ENCODE data around the gene SLC28A3. TPM values are rescaled to one million over a fixed set of nuclear protein-coding genes. Genes with fewer than 3 reads are reported as not detected.

Gene SLC28A3
- total RNA-seq, 1 experiment from 2014 or later = not detected

DNA sequence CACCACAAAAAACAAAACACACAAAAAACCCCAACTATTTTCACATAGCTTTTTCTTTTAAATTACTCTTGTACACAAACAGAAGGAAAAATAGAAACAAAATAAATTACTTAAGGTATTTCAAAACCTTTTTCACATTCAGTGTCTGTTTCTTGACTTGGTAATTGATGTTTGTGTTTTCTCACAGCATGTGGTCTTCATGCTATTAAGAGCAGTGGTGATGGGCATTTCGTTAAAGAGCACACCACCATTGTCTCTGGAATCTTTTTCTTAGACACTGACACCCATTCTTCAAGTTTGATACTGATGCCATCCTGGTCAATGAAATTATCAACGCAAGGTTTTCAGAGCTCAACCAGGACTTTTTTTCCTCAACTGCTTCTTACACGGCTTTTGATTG lies 63.8 kb downstream of the SLC28A3 start:
- Histone ChIP-seq H3K9me3 (ENCODE audit: control insufficient read depth, insufficient read depth, low read depth, low read length) (no peaks in the 10 kb centered on the region), H3K4me3 (ENCODE audit: low read depth in 2 of 2, low read length in 2 of 2) (no peak overlapping the region), H3K4me1 (ENCODE audit: control insufficient read depth, insufficient read depth, low read length) (no peaks in the 10 kb centered on the region), H3K27me3 (ENCODE audit: control insufficient read depth, insufficient read depth, low read length) (no peaks in the 10 kb centered on the region; the same call in 1 of the 2 replicates), H3K36me3 (ENCODE audit: control insufficient read depth, insufficient read depth, low read length) (no peaks in the 10 kb centered on the region), H3K27ac (ENCODE audit: low read length) (no peak overlapping the region)
- ChIA-PET CTCF (no interaction called here), POLR2A (no interaction called here)
- no TSS peak for BruUV-seq (replicated peaks)
- intact Hi-C loops (cut with micrococcal nuclease; ENCODE audit: unreplicated experiment) = no loop called here
- ATAC-seq (no peak), DNase-seq (ENCODE audit: low read depth, low spot score) (no peak)
- in situ Hi-C loops (cut with HindIII; ENCODE audit: low pct_unique_long_range_greater_than_20kb, low sequenced_read_pairs) = no loop called here
- TF ChIP-seq POLR2AphosphoS5 (IDR thresholded peaks at IDR 0.05; ENCODE audit: low read depth, low read length) (no peak), TCF7L2 (IDR thresholded peaks at IDR 0.05; ENCODE audit: low read depth, low read length) (no peak), SIN3A (IDR thresholded peaks at IDR 0.05; ENCODE audit: borderline replicate concordance, insufficient read depth, low read depth, low read length) (no peak), CTCF (IDR thresholded peaks at IDR 0.05) (no peak)
- TF ChIP-seq, protein P1, sequence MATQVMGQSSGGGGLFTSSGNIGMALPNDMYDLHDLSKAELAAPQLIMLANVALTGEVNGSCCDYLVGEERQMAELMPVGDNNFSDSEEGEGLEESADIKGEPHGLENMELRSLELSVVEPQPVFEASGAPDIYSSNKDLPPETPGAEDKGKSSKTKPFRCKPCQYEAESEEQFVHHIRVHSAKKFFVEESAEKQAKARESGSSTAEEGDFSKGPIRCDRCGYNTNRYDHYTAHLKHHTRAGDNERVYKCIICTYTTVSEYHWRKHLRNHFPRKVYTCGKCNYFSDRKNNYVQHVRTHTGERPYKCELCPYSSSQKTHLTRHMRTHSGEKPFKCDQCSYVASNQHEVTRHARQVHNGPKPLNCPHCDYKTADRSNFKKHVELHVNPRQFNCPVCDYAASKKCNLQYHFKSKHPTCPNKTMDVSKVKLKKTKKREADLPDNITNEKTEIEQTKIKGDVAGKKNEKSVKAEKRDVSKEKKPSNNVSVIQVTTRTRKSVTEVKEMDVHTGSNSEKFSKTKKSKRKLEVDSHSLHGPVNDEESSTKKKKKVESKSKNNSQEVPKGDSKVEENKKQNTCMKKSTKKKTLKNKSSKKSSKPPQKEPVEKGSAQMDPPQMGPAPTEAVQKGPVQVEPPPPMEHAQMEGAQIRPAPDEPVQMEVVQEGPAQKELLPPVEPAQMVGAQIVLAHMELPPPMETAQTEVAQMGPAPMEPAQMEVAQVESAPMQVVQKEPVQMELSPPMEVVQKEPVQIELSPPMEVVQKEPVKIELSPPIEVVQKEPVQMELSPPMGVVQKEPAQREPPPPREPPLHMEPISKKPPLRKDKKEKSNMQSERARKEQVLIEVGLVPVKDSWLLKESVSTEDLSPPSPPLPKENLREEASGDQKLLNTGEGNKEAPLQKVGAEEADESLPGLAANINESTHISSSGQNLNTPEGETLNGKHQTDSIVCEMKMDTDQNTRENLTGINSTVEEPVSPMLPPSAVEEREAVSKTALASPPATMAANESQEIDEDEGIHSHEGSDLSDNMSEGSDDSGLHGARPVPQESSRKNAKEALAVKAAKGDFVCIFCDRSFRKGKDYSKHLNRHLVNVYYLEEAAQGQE (IDR thresholded peaks at IDR 0.05; ENCODE audit: insufficient read depth in 1 of 2, low read depth in 2 of 2, low read length in 1 of 2) = no peak

DNA sequence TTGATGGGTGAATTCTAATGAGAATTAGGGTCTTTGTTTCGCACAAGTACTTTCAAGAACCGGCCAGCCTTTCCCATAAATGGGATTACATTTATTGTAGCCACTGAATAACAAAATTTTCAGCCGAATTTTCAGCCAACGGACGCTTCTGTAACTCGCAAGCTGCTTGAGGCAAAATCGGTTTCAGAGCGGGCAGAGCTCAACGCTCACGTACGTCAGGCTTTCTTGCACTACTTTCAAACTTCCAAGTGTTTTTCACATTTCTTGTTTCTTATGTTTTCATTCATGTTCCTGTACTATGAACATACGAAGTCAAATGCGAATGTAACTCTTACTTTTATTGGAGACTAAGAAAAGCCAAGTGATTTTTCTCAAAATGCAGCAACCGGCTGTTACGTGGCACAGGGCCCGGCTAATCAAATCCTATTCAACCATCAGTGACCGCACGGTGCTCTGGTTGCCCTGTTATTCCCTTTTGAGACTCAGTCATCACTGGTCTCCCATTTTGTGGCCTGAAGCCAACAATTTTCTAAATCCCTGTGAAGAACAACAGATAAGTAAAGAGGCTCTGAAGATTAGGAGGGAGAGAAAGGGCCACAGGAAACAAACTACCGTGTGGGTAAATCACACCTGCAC lies 68.5 kb downstream of the SLC28A3 start:
- Histone ChIP-seq H3K4me3 (ENCODE audit: low read depth in 2 of 2, low read length in 2 of 2) (no peak overlapping the region), H3K27me3 (ENCODE audit: control insufficient read depth, insufficient read depth, low read length) (no peaks in the 10 kb centered on the region; the same call in 1 of the 2 replicates), H3K9me3 (ENCODE audit: control insufficient read depth, insufficient read depth, low read depth, low read length) (no peaks in the 10 kb centered on the region), H3K36me3 (ENCODE audit: control insufficient read depth, insufficient read depth, low read length) (no peaks in the 10 kb centered on the region), H3K4me1 (ENCODE audit: control insufficient read depth, insufficient read depth, low read length) (no peaks in the 10 kb centered on the region), H3K27ac (ENCODE audit: low read length) (no peak overlapping the region)
- POLR2A ChIA-PET = no interaction called here
- DNase-seq (ENCODE audit: low read depth, low spot score) (no peak), ATAC-seq (no peak)
- intact Hi-C loops (cut with micrococcal nuclease; ENCODE audit: unreplicated experiment) (no loop called here), in situ Hi-C loops (cut with HindIII; ENCODE audit: low pct_unique_long_range_greater_than_20kb, low sequenced_read_pairs) (no loop called here)
- no TSS peak for BruUV-seq (replicated peaks)
- CTCF ChIA-PET = no interaction called here
- TF ChIP-seq SIN3A (IDR thresholded peaks at IDR 0.05; ENCODE audit: borderline replicate concordance, insufficient read depth, low read depth, low read length) = no peak
- TF ChIP-seq, protein P1 (IDR thresholded peaks at IDR 0.05; ENCODE audit: insufficient read depth in 1 of 2, low read depth in 2 of 2, low read length in 1 of 2) = no peak
- TF ChIP-seq POLR2AphosphoS5 (IDR thresholded peaks at IDR 0.05; ENCODE audit: low read depth, low read length) = no peak
- TF ChIP-seq TCF7L2 (IDR thresholded peaks at IDR 0.05; ENCODE audit: low read depth, low read length) = no peak
- TF ChIP-seq CTCF (IDR thresholded peaks at IDR 0.05) = no peak
